Measurements from ENCODE around the gene SNCB. TPM values are rescaled to one million over a fixed set of nuclear protein-coding genes. Genes with fewer than 3 reads are reported as not detected.

The SNCB gene
- total RNA-seq, 1 donor from 2014 or later = not detected

DNA sequence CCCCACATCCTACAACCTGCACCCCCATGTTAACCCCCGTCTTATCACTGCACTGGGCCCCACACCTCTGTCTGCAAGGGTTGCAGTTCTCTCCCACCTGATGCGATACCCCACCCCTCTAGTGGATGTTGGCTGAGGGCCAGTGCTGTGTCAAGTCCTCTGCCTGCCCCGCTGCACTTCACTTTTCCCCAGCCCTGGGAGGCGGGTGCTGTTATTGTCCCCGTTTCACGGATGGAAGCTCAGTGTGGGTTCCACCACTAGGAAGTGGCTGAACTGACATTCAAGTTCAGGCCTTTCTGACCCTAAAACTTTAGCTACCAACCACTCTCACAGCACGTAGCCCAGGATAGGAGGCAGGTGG, 3.5 kb downstream of the SNCB start:
- TF ChIP-seq CTCF (IDR thresholded peaks at IDR 0.05; ENCODE audit: insufficient read depth, low read length, severe bottlenecking) = no peak
- Histone ChIP-seq H3K27me3 (ENCODE audit: control insufficient read depth, insufficient read depth, low read length) (peaks cover 10% of the 10 kb centered on the region), H3K36me3 (ENCODE audit: control insufficient read depth, insufficient read depth, low read length) (no peaks in the 10 kb centered on the region), H3K4me3 (ENCODE audit: low read depth, low read length) (no peak overlapping the region)
- no peak for DNase-seq (ENCODE audit: low read depth)
- FAIRE-seq = no peak

DNA sequence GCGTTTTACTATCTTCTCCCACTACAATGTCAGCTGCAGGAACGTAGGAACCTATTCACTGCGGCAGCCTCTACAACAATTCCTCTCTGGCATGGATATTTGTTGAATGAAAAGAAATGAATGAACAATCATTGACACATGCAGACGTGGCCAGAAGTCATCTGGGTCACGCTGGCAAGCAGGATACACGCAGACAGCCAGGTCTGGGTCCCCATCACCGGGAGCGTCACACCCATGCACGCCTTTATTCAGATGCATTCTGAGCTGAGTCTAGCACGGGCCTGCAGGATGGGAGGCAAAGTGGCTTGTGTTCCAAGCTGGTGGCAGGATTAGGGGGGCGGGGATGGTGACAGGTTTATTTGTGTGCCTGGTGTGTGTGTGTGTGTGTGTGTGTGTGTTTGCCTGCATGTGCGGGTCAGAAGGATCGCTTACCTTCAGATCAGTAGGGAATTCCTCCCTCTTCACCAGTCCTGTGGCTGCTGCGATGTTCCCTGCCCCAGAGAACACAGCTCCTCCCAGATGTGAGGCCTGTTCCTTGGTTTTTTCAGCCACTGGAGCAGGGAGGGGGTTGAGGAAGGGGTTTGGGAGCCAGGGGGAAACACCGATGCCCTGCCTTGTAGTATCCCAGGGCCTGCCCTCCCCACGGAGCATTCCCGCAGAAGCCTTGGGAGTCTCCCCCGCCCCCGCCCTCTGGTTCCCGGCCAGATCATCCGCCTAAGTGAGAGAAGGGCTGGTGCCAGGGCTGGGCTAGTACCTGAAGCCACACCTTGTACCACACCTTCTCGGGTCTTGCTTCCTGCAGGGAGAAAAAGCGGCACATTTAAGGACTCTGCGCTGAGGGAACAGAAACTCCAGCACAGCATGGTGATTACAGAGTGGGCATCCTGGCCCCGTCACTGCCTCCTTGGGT, 4.1 kb downstream of the SNCB start:
- peak; percentile 28 for FAIRE-seq
- TF ChIP-seq CTCF (IDR thresholded peaks at IDR 0.05; ENCODE audit: insufficient read depth, low read length, severe bottlenecking) = no peak
- no peak overlapping the region for H3K4me3 ChIP-seq (ENCODE audit: low read depth, low read length)
- DNase-seq (ENCODE audit: low read depth) = peak; percentile 65
- peaks cover 8% of the 10 kb centered on the region for H3K27me3 ChIP-seq (ENCODE audit: control insufficient read depth, insufficient read depth, low read length)
- H3K36me3 ChIP-seq (ENCODE audit: control insufficient read depth, insufficient read depth, low read length) = no peaks in the 10 kb centered on the region

DNA sequence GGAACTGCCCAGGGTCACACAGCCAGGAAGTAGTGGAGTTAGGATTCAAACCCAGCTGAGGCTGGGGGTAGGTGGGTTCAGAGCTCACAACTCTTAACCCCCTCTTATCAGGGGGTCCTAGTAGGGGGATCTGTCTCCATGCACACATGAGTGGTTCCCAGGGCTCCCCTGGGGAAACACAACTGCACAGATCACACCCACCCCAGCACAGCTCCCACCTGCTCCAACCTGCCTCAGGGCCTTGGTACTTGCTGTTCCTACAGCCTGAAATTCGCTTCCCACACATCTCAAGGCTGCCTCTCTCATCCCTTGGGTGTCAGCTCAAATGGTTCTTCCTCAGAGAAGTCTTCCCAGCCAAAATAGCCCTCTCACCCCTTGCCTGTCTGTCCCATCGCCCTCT, 4.8 kb downstream of the SNCB start:
- no peaks in the 10 kb centered on the region for H3K36me3 ChIP-seq (ENCODE audit: control insufficient read depth, insufficient read depth, low read length)
- peaks cover 9% of the 10 kb centered on the region for H3K27me3 ChIP-seq (ENCODE audit: control insufficient read depth, insufficient read depth, low read length)
- no peak for DNase-seq (ENCODE audit: low read depth)
- TF ChIP-seq CTCF (IDR thresholded peaks at IDR 0.05; ENCODE audit: insufficient read depth, low read length, severe bottlenecking) = no peak
- no peak for FAIRE-seq
- H3K4me3 ChIP-seq (ENCODE audit: low read depth, low read length) = no peak overlapping the region

DNA sequence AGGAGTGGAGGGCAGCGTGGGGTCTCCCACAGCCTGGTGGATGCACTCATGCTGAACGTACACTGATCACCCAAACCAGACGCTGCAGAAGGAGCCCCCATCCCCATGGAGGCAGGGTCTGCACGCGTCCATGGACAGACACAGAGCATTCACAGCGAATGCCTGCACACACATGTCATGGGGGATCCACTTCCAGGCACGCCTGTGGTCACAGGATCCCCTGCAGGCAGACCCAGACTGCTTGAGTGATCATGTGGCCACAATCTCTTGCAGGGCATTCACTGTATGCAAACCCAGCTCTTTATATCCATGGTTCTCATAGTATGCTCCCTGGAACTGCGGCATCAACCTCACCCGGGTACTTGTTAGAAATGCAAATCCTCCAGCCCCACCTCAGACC, 5.4 kb downstream of the SNCB start:
- TF ChIP-seq CTCF (IDR thresholded peaks at IDR 0.05; ENCODE audit: insufficient read depth, low read length, severe bottlenecking) = no peak
- Histone ChIP-seq H3K27me3 (ENCODE audit: control insufficient read depth, insufficient read depth, low read length) (peaks cover 11% of the 10 kb centered on the region), H3K4me3 (ENCODE audit: low read depth, low read length) (no peak overlapping the region), H3K36me3 (ENCODE audit: control insufficient read depth, insufficient read depth, low read length) (no peaks in the 10 kb centered on the region)
- DNase-seq (ENCODE audit: low read depth) = no peak
- no peak for FAIRE-seq

- Histone ChIP-seq H3K27me3 (ENCODE audit: control insufficient read depth, insufficient read depth, low read length) (peaks cover 16% of the 10 kb centered on the region), H3K36me3 (ENCODE audit: control insufficient read depth, insufficient read depth, low read length) (no peaks in the 10 kb centered on the region), H3K4me3 (ENCODE audit: low read depth, low read length) (no peak overlapping the region)
- DNase-seq (ENCODE audit: low read depth) (no peak), FAIRE-seq (no peak)
- no peak for TF ChIP-seq CTCF (IDR thresholded peaks at IDR 0.05; ENCODE audit: insufficient read depth, low read length, severe bottlenecking)
Measured at GRCh38 chr5:176624142-176624541, 6.2 kb downstream of the SNCB start.
